ENCODE data around the gene GPA33. TPM values are rescaled to one million over a fixed set of nuclear protein-coding genes. Genes with fewer than 3 reads are reported as not detected.

GPA33 gene
- total RNA-seq, 4 donors from 2014 or later, result 1.7 TPM; not detected in 3

DNA sequence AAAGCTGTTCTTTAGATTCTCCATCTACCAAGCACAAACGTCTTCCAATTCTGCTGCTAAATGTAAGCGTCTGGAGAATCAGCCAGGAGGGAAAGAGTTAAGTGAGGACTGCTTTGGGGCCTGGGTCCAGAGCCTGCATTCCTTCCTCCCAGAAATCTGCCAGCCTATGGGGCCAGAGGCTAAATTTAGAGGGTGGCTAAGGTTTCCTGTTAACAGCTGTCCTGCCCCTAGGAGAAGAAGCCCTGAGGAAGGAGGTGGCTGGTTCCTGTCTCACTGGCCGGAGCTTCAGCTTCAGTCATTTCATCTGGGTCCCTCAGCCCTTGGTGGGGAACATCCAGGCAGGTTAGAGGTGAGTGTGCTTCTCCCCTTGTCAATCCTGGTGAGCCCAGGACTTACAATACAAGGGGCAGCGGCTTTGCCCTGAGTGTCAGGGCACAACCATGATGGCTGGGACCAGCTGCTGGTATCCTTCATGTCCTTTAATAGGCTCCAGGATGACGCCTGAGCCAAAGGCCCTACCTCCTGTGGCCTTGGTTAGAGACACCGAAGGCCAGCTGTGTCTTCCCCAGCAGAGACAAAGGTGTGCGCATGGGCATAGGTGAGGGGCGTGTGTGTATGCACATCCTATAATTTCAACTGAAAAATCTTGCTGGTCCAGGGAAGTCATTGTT, 3.8 kb upstream of the GPA33 start, which contains the start of gene STYXL2:
Gene STYXL2 (plus strand): TSS at position 230 of the 671 bp plus-strand sequence. CDS start 775 bp downstream, outside the sequence.
- ATAC-seq, result no peak
- WGBS, 2 donors (ENCODE audit: low coverage in 1 of 2), result 69 to 100% methylated on average over 2 to 6 of the region's 8 CpGs
- Histone ChIP-seq H3K4me1 (no peaks in the 10 kb centered on the region), H3K4me3 (no peak within 1 kb of the TSS), H3K36me3 (no peaks in the 10 kb centered on the region), H3K27ac (no peak within 1 kb of the TSS), H3K27me3 (no peaks in the 10 kb centered on the region), H3K9me3 (peaks cover 0 to 7% (median 0%) of the 10 kb centered on the region in 3 donors)
- TF ChIP-seq POLR2A (IDR thresholded peaks at IDR 0.05) (no peak), POLR2AphosphoS5 (IDR thresholded peaks at IDR 0.05) (no peak), EP300 (IDR thresholded peaks at IDR 0.05) (no peak)
- TF ChIP-seq, protein P1, sequence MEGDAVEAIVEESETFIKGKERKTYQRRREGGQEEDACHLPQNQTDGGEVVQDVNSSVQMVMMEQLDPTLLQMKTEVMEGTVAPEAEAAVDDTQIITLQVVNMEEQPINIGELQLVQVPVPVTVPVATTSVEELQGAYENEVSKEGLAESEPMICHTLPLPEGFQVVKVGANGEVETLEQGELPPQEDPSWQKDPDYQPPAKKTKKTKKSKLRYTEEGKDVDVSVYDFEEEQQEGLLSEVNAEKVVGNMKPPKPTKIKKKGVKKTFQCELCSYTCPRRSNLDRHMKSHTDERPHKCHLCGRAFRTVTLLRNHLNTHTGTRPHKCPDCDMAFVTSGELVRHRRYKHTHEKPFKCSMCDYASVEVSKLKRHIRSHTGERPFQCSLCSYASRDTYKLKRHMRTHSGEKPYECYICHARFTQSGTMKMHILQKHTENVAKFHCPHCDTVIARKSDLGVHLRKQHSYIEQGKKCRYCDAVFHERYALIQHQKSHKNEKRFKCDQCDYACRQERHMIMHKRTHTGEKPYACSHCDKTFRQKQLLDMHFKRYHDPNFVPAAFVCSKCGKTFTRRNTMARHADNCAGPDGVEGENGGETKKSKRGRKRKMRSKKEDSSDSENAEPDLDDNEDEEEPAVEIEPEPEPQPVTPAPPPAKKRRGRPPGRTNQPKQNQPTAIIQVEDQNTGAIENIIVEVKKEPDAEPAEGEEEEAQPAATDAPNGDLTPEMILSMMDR (IDR thresholded peaks at IDR 0.05), result no peak

DNA sequence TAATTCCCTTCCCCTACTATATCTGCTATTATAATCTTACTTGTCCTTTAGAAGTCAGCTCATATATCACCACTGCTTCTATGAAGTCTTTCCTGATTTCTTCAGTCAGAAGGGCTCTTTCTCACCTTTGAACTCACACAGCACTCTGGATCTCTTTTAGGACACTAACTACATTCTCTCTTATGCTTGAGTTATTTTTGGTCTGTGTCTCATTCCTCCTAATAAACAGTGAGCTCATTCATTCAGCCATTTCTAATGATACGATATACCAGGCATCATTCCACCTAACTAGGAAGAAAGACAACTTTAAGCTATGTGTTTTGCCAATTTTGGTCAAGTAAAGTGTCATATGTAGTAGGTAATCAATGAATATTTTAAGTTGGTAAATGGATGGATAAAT, 2.5 kb upstream of the GPA33 start:
- no peaks in the 10 kb centered on the region for H3K4me1 ChIP-seq
- no peak overlapping the region for H3K27ac ChIP-seq
- TF ChIP-seq, protein P1 (IDR thresholded peaks at IDR 0.05), result no peak
- TF ChIP-seq EP300 (IDR thresholded peaks at IDR 0.05) (no peak), POLR2A (IDR thresholded peaks at IDR 0.05) (no peak), POLR2AphosphoS5 (IDR thresholded peaks at IDR 0.05) (no peak)
- no peaks in the 10 kb centered on the region for H3K27me3 ChIP-seq
- H3K9me3 ChIP-seq, result peaks cover 0 to 7% (median 0%) of the 10 kb centered on the region in 3 donors
- ATAC-seq, result no peak
- no peaks in the 10 kb centered on the region for H3K36me3 ChIP-seq
- H3K4me3 ChIP-seq, result no peak overlapping the region
- 29 to 62% methylated on average over 1 of the region's 1 CpG for WGBS, 2 donors (ENCODE audit: low coverage in 1 of 2)

DNA sequence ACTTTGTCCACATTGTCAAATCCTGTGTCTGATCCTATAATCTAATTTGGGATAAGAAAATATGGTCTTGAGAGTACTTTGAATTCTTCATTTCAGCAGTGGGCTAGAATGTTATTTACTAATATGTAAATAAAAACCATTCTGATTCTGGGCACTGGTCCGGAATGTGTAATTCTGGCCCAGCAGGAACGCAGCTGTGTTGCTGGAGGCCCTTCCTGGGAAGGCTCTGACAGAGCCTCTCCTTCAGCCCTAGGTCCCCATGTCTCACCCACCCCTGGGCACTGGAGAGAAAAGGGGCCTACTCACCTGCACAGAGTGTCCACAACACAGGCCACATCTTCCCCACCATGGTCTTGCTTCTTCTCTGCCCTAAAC, 251 bp downstream of the GPA33 start:
- WGBS, 2 donors (ENCODE audit: low coverage in 1 of 2), result 37 to 64% methylated on average over 2 of the region's 2 CpGs
- TF ChIP-seq POLR2AphosphoS5 (IDR thresholded peaks at IDR 0.05) (no peak), EP300 (IDR thresholded peaks at IDR 0.05) (no peak), POLR2A (IDR thresholded peaks at IDR 0.05) (no peak)
- TF ChIP-seq, protein P1 (IDR thresholded peaks at IDR 0.05), result no peak
- ATAC-seq, result no peak
- no peak overlapping the region for H3K27ac ChIP-seq
- no peaks in the 10 kb centered on the region for H3K9me3 ChIP-seq
- H3K36me3 ChIP-seq, result no peaks in the 10 kb centered on the region
- no peaks in the 10 kb centered on the region for H3K27me3 ChIP-seq
- no peak overlapping the region for H3K4me3 ChIP-seq
- H3K4me1 ChIP-seq, result no peaks in the 10 kb centered on the region

DNA sequence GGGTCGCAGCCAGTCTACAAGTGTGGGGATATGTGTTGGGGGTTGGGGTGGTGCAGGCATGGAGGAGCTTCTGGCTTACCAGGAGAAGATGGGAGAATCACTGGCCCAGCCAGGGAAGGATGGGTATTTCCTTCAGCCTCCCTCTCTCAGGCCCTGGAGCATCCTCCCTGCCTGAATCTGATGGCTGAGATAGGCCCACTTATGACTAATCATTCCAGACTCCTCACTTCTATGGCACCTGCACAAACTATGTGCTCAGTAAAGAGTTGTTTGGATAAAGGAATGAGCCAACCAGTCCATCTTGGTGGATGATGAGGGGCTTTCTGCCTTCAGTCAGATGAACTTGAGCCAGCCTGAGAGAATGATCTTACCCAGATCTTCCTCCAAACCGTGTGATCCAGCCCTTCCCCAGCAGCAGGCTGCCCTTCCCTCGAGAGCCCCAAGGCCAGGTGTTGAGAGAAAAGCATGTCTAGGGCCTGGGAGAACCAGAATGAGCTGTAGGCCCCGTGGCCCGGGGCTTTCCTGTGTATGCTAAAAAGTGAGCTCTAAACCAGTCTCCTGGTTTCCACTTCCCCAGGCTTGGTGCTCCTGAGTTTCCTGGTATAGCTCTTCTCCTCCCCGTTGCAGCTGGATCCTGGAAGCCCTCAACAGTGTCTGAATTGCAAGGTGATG, 1.3 kb downstream of the GPA33 start:
- WGBS, 2 donors (ENCODE audit: low coverage in 1 of 2), result 80 to 86% methylated on average over 1 to 6 of the region's 6 CpGs
- H3K27ac ChIP-seq, result no peak overlapping the region
- TF ChIP-seq, protein P1 (IDR thresholded peaks at IDR 0.05), result no peak
- TF ChIP-seq EP300 (IDR thresholded peaks at IDR 0.05) (no peak), POLR2AphosphoS5 (IDR thresholded peaks at IDR 0.05) (no peak), POLR2A (IDR thresholded peaks at IDR 0.05) (no peak)

DNA sequence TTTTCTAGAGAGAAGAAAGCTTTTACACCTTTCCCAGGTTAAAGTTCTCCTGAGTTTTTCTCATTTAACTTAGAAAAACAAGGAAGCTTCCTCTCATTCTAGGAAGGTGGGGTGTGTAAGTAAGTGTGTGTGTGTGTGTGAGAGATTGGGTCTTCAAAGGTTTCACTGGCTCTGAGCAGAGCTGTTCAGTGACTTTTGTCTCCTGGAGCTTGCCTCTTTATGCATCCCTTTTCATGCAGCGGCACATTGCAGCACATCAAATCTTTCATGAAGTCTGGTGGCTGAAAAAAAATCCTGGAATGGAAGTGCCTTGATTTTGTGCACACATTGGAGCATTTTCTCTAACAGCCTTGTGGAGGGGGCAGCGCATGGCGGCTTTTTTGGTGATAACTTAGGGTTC, 3.4 kb downstream of the GPA33 start:
- no peaks in the 10 kb centered on the region for H3K36me3 ChIP-seq
- no peaks in the 10 kb centered on the region for H3K9me3 ChIP-seq
- TF ChIP-seq POLR2AphosphoS5 (IDR thresholded peaks at IDR 0.05) (no peak), EP300 (IDR thresholded peaks at IDR 0.05) (no peak), POLR2A (IDR thresholded peaks at IDR 0.05) (no peak)
- TF ChIP-seq, protein P1 (IDR thresholded peaks at IDR 0.05), result no peak
- H3K27ac ChIP-seq, result no peak overlapping the region
- H3K27me3 ChIP-seq, result peaks cover 9% of the 10 kb centered on the region
- H3K4me3 ChIP-seq, result no peak overlapping the region
- no peaks in the 10 kb centered on the region for H3K4me1 ChIP-seq
- WGBS, 2 donors (ENCODE audit: low coverage in 1 of 2), result 53 to 69% methylated on average over 2 to 3 of the region's 3 CpGs
- no peak for ATAC-seq

More for the DNA sequence above, 1.3 kb downstream of the GPA33 start:
- Histone ChIP-seq H3K27me3 (no peaks in the 10 kb centered on the region), H3K4me1 (no peaks in the 10 kb centered on the region), H3K4me3 (no peak overlapping the region), H3K36me3 (no peaks in the 10 kb centered on the region), H3K9me3 (no peaks in the 10 kb centered on the region)
- ATAC-seq, result no peak
